ENCODE data around the gene CFAP77.

Gene CFAP77

DNA sequence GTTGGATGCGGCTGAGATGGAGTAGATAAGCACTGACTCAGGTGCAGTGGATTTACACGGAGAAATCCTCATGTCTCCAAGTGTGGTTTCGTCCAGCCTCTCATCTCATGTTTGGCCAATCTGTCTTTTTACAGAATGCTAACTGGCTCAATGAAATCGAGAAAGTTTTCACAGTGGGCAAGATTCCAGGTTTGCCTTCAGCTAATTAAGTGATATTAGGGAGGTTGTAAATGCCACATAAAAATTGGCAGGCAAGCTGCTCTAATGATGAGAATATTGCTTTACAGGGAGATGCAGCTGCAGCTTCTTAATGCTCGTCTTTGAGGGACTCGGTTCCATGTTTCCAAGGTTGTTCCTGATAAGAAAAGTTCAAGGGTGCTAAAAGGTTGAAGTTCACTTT is 196.1 kb downstream of the CFAP77 start:
- Mint-ChIP-seq H3K36me3 (ENCODE audit: low read depth) (peaks cover 79% of the 10 kb centered on the region), H3K9me3 (no peaks in the 10 kb centered on the region), H3K27ac (no peak overlapping the region), H3K4me3 (no peak overlapping the region), H3K27me3 (no peaks in the 10 kb centered on the region), H3K4me1 (ENCODE audit: low read depth) (peaks cover 11% of the 10 kb centered on the region)
- intact Hi-C loops (cut with micrococcal nuclease): no loop called here

DNA sequence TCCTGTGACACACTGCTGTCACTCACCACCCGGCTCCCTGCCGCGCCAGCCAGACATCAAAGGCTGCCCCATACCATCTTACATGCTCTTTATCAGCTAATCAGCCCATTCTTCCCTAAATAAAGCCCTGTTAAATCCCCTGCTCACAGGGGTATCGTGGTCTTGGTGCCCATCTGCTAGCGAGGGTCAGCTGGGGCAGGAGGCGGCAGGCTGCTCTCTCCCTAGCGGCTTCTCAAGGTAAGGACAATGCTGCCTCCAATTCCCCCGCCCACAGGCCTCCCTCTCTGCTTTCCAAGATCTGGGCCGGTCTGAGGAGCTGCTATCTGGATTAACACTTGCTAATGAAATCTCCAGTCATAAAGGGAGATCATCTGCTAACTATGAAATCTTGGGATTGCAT is 199.2 kb downstream of the CFAP77 start:
- Mint-ChIP-seq H3K36me3 (ENCODE audit: low read depth) (peaks cover 82% of the 10 kb centered on the region), H3K4me1 (ENCODE audit: low read depth) (no peaks in the 10 kb centered on the region)

DNA sequence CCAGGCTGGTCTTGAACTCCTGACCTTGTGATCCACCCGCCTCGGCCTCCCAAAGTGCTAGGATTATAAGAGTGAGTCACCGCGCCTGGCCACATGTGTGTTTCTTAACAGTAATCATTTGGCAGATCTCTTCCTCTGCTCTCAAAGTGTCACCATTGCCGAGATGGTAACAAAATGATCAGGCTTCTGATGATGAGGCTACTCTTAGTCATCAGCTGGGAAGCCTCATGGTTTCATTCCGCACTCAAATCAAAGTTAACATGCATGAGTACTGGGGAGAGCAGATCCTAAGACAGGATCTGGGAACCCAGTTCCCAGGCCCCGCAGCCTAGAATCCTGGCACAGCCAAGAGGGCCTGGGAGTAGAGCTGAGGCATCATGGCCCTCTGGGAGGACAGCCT is 199.8 kb downstream of the CFAP77 start:
- no peak overlapping the region for H3K4me3 Mint-ChIP-seq
- H3K9me3 Mint-ChIP-seq: no peaks in the 10 kb centered on the region
- H3K4me1 Mint-ChIP-seq (ENCODE audit: low read depth): no peaks in the 10 kb centered on the region
- H3K36me3 Mint-ChIP-seq (ENCODE audit: low read depth): peaks cover 82% of the 10 kb centered on the region
- H3K27ac Mint-ChIP-seq: no peak overlapping the region
- intact Hi-C loops (cut with micrococcal nuclease): no loop called here
- H3K27me3 Mint-ChIP-seq: no peaks in the 10 kb centered on the region

More for the DNA sequence above, 199.2 kb downstream of the CFAP77 start:
- intact Hi-C loops (cut with micrococcal nuclease): no loop called here
- Mint-ChIP-seq H3K27me3 (no peaks in the 10 kb centered on the region), H3K4me3 (no peak overlapping the region), H3K9me3 (no peaks in the 10 kb centered on the region), H3K27ac (no peak overlapping the region)

DNA sequence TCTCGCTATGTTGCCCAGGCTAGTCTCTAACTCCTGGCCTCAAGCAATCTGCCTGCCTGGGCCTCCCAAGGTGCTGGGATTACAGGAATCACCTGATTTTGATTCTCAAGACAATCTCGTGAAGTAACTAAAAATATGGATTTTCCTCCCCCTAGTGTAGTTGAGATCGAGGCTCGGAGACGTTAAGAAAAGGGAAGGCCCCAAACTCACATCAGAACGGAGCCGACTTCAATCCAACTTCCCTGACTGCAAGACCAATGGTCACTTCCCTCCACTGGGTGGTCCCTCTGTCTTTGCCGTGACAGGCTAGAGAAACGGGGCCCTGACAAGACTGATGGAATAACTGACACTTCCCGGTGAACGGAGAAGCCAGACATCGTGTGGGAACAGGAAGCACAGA is 200.7 kb downstream of the CFAP77 start:
- no peak overlapping the region for H3K27ac Mint-ChIP-seq
- H3K27me3 Mint-ChIP-seq: no peaks in the 10 kb centered on the region
- peaks cover 82% of the 10 kb centered on the region for H3K36me3 Mint-ChIP-seq (ENCODE audit: low read depth)
- H3K9me3 Mint-ChIP-seq: no peaks in the 10 kb centered on the region
- no peak overlapping the region for H3K4me3 Mint-ChIP-seq
- H3K4me1 Mint-ChIP-seq (ENCODE audit: low read depth): no peaks in the 10 kb centered on the region
- intact Hi-C loops (cut with micrococcal nuclease): no loop called here

DNA sequence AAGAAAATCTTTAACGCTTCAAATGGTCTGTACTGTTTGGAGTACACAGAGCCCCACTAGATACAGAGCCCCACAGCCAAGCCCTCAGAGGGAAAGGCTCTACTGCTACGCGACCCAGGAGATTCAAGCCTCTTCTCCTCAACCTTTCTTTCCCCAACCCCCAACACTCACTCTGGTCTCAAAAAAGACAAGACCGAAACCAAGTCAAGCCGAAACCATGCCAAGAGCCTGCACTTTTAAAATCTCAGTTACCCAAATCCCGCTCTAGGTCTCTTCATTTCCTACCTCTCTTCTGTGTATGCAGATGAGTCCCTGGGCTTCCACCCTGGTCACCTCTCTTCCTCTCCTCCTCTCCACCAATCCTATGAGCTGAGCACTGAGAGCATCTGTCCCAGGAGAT is 204.3 kb downstream of the CFAP77 start:
- Mint-ChIP-seq H3K4me1 (ENCODE audit: low read depth) (no peaks in the 10 kb centered on the region), H3K27me3 (no peaks in the 10 kb centered on the region), H3K36me3 (ENCODE audit: low read depth) (peaks cover 92% of the 10 kb centered on the region), H3K4me3 (no peak overlapping the region), H3K27ac (no peak overlapping the region), H3K9me3 (no peaks in the 10 kb centered on the region)
- intact Hi-C loops (cut with micrococcal nuclease): no loop called here

DNA sequence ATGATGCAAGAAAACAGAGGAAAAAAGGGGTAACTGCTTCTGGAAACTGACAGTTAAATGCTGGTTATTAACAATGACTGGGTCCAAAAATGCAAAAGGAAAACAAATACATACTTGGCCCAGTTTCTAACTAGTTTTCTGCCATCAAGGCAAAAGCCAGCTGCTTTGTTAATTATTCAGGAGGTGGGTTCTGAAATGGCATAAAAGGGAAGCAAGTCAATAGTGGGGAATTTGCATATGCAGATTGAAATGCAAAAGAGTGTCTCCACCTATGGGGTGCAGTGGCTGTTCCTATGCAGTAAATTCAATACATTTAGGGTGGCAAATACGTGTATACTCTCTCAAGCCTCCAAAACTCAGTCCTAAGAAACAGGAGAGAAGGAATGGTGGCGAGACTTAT is 205.8 kb downstream of the CFAP77 start:
- H3K4me3 Mint-ChIP-seq: no peak overlapping the region
- no peaks in the 10 kb centered on the region for H3K27me3 Mint-ChIP-seq
- intact Hi-C loops (cut with micrococcal nuclease): no loop called here
- H3K9me3 Mint-ChIP-seq: no peaks in the 10 kb centered on the region
- no peaks in the 10 kb centered on the region for H3K4me1 Mint-ChIP-seq (ENCODE audit: low read depth)
- H3K36me3 Mint-ChIP-seq (ENCODE audit: low read depth): peaks cover 92% of the 10 kb centered on the region
- no peak overlapping the region for H3K27ac Mint-ChIP-seq

DNA sequence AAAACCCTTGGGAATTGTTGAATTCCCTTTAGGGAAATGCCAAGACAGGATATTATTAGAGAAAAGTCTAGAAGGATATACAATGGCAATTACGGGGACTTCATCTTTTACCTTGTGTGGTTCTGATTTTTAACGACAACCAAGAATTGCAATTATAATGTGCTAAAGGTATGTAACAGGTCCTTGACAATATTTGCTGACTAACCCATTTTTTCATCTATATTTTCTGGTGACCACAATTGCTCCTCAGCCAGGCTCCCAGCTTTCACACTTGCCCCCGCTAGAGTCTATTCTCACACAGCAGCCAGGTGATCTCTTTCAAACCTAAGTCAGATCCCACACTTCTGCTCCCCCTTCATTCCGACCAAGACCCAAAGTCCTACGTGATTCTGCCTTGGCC is 206.7 kb downstream of the CFAP77 start:
- H3K9me3 Mint-ChIP-seq: no peaks in the 10 kb centered on the region
- intact Hi-C loops (cut with micrococcal nuclease): no loop called here
- H3K27me3 Mint-ChIP-seq: no peaks in the 10 kb centered on the region
- no peak overlapping the region for H3K4me3 Mint-ChIP-seq
- no peak overlapping the region for H3K27ac Mint-ChIP-seq
- peaks cover 83% of the 10 kb centered on the region for H3K36me3 Mint-ChIP-seq (ENCODE audit: low read depth)
- no peaks in the 10 kb centered on the region for H3K4me1 Mint-ChIP-seq (ENCODE audit: low read depth)

DNA sequence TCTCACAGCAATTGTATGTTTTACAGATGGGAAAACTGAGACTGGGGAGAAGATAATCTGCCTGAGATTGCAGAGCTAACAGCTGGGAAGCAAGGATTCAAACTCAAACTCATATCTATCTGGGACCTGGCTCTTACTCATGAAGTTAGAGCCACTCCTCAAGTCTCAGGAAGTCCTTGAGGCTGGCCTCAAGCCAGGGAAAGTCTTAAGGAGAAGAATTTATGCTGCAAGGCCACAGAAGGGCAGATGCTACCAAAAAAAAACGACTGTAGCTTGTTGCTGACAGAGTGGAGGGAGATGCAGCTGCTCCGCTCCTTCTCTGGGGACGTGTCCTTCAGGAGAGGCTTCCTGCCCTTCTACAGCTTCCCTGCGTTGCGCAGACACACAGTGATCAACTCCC is 212.1 kb downstream of the CFAP77 start:
- Mint-ChIP-seq H3K4me3 (no peak overlapping the region), H3K9me3 (no peaks in the 10 kb centered on the region), H3K36me3 (ENCODE audit: low read depth) (peaks cover 82% of the 10 kb centered on the region), H3K27ac (no peak overlapping the region), H3K27me3 (no peaks in the 10 kb centered on the region), H3K4me1 (ENCODE audit: low read depth) (no peaks in the 10 kb centered on the region)
- intact Hi-C loops (cut with micrococcal nuclease): no loop called here
